ENCODE results near the gene PEAK3. TPM values are rescaled to one million over a fixed set of nuclear protein-coding genes. Genes with fewer than 3 reads are reported as not detected.
A peak's percentile ranks its signal among the peaks of the same experiment; 100 is the strongest.

Gene PEAK3
- total RNA-seq, 2 experiments from 2014 or later = 0.16 to 0.34 TPM

DNA sequence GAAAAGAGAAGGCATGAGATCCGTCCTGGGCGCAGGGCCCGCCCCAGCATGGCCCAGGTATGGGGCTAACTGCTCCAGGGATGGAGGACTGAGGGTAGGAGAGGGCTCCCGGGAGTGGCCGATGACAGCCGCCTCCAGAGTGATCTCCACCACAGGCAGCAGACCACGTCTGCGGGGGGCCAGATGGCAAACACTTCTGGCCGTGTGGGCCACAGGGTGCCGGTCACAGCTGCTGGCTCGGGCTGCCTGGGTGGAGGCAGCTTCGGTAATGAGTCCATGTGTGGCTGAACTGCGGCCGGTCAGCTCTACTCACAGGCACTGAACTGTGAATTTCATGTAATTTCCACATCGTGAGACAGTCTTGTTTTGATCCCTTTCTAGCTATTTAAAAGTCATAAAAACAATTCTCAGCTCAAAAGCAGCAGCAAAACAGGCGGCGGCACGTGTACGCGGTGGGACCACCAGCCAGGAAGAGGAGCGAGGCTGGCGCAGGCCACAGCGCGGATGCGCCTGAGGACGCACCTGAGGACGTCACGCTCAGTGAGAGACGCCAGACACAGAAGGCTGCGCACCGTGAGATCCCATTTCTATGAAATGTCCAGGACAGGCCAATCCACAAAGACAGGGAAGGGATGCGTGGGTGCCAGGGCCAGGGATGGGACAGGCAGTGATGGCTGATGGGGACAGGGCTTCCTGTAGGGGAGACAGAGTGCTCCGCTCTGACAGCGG lies 42.4 kb upstream of the PEAK3 start:
- POLR2A ChIA-PET = interaction anchor here (0.8 kb wide), 1 partner anchor 14 kb away, joined by 3 read pairs; no protein-coding TSS in a partner anchor
- H3K4me3 Mint-ChIP-seq = no peak overlapping the region
- ATAC-seq (no peak), DNase-seq (no peak)
- H3K27me3 Mint-ChIP-seq (ENCODE audit: low read depth) = no peaks in the 10 kb centered on the region
- H3K4me1 Mint-ChIP-seq (ENCODE audit: low read depth) = peaks cover 37% of the 10 kb centered on the region
- CTCF ChIA-PET = no interaction called here
- no peak overlapping the region for H3K27ac Mint-ChIP-seq
- H3K9me3 Mint-ChIP-seq (ENCODE audit: insufficient read depth) = no peaks in the 10 kb centered on the region
- H3K36me3 Mint-ChIP-seq (ENCODE audit: low read depth) = peaks cover 35% of the 10 kb centered on the region

DNA sequence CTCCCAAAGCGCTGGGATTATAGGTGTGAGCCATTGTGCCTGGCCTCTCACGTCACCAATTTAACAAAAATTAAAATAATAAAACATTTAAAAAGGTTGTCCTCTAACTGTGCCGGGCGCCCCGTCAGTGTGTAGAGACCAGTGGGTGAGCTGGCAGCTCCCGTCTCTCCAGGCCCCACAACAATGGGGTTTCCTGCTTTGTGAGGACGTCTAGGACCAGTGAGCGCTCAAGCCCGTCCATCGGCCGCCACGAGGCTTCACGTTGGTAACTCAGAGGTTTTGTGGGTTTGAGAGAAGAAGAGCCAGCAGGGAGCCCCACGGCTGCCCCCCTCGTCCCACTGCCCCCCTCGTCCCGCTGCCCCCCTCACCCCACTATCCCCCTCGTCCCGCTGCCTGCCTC lies 41.7 kb upstream of the PEAK3 start:
- Mint-ChIP-seq H3K4me1 (ENCODE audit: low read depth) (peaks cover 33% of the 10 kb centered on the region), H3K27ac (no peak overlapping the region), H3K27me3 (ENCODE audit: low read depth) (no peaks in the 10 kb centered on the region), H3K9me3 (ENCODE audit: insufficient read depth) (no peaks in the 10 kb centered on the region), H3K36me3 (ENCODE audit: low read depth) (peaks cover 32% of the 10 kb centered on the region), H3K4me3 (no peak overlapping the region)
- DNase-seq = no peak
- ChIA-PET CTCF (no interaction called here), POLR2A (no interaction called here)
- no peak for ATAC-seq

DNA sequence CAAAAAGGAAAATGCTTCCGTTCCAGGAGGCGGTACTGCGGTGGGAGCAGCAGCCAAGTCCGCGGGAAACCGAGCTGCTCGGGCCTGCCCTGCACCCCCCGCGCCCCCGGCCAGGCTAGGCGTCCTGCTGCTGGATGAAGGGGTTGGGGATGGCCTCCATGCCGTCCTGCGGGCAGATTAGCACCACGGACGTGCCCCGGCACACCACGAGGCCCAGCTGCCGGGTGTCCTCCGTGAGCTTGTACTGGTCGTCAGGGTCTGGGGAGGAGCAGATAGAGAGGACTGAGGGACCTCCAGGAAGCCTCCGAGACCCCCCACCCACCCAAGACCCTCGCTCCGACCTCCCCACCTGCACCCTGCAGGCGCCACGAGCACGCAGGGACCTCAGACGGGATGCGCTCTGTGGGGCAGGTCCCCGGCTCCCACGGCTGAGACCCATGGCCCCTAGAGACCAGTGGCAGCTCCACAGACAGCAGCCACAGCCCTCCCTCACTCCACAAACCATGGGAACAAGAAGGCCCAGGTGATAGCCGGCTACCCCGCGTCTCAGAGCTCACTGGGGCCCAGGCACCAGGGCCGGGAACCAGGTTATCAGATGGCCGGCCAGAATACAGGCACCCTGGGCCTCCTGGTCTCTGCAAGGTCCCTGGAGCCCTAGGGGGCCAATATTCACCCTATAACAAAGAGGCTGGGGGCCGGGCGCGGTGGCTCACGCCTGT lies 39.7 kb upstream of the PEAK3 start:
- Mint-ChIP-seq H3K9me3 (ENCODE audit: insufficient read depth) (no peaks in the 10 kb centered on the region), H3K27ac (no peak overlapping the region), H3K4me3 (no peak overlapping the region), H3K36me3 (ENCODE audit: low read depth) (peaks cover 22% of the 10 kb centered on the region), H3K4me1 (ENCODE audit: low read depth) (peaks cover 22% of the 10 kb centered on the region), H3K27me3 (ENCODE audit: low read depth) (no peaks in the 10 kb centered on the region)
- ChIA-PET POLR2A (interaction anchor here (0.6 kb wide), 1 partner anchor 83 kb away, joined by 3 read pairs; no protein-coding TSS in a partner anchor), CTCF (no interaction called here)
- DNase-seq = no peak
- ATAC-seq = no peak

DNA sequence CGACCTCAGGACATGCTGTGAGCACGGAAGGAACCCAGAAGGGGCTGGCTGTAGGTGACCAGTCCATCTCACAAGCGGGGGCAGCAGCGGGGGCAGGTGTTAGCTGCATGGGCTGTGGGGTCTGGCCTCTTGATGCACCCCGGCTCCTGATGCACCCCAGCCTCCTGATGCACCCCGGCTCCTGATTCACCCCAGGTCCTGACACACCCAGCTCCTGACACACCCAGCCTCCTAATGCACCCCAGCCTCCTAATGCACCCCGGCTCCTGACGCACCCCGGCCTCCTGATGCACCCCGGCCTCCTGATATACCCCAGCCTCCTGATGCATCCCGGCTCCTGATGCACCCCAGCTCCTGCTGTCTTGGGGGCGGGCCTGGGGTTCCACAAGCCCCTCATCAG lies 39.0 kb upstream of the PEAK3 start:
- no peaks in the 10 kb centered on the region for H3K9me3 Mint-ChIP-seq (ENCODE audit: insufficient read depth)
- DNase-seq (no peak), ATAC-seq (no peak)
- CTCF ChIA-PET = no interaction called here
- H3K4me1 Mint-ChIP-seq (ENCODE audit: low read depth) = peaks cover 14% of the 10 kb centered on the region
- H3K36me3 Mint-ChIP-seq (ENCODE audit: low read depth) = peaks cover 15% of the 10 kb centered on the region
- no peaks in the 10 kb centered on the region for H3K27me3 Mint-ChIP-seq (ENCODE audit: low read depth)
- H3K4me3 Mint-ChIP-seq = no peak overlapping the region
- no peak overlapping the region for H3K27ac Mint-ChIP-seq
- POLR2A ChIA-PET = interaction anchor here (0.6 kb wide), 1 partner anchor 108 kb away, joined by 3 read pairs; no protein-coding TSS in a partner anchor

DNA sequence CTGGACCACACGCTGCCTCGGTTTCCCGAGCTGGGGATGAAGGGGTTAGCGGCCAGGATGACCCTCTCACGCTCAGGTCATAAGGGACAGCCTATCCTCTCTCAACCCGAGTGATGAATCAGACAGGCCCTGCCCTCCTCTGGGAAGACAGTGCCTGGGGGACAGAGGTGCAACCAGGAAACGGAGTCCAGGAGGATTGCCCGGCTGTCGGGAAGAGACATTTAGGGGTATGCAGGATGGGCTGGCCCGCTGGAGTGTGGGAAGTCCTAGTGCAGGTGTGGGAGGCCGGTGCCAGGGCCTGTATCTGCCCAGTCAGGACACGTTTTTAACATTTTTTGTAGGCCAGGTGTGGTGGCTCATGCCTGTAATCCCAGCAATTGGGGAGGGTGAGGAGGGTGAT lies 38.1 kb upstream of the PEAK3 start:
- Mint-ChIP-seq H3K4me3 (no peak overlapping the region), H3K27me3 (ENCODE audit: low read depth) (peaks cover 3% of the 10 kb centered on the region), H3K27ac (no peak overlapping the region), H3K36me3 (ENCODE audit: low read depth) (peaks cover 8% of the 10 kb centered on the region), H3K9me3 (ENCODE audit: insufficient read depth) (peaks cover 2% of the 10 kb centered on the region), H3K4me1 (ENCODE audit: low read depth) (peaks cover 6% of the 10 kb centered on the region)
- ATAC-seq (no peak), DNase-seq (no peak)
- ChIA-PET CTCF (no interaction called here), POLR2A (no interaction called here)

DNA sequence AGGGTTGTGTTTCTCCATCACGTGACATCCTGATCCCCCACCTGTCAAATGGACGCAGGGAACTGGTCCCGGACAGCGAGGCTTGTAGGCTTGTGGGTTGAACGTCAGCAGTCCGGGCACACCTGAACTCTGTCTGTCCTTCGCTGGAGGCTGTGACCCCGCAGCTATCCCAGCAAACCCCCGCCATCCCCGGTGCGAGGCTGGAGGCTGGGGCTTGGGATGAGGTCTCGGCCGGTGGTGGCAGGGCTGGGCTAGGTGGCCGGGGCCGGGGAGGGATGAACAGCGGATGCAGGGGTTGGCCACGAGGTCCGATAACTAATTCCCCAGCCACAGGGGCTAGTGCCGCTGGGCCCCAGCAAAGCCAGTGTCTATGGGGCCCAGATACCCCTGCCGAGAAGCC lies 37.6 kb upstream of the PEAK3 start:
- ATAC-seq (no peak), DNase-seq (no peak)
- Mint-ChIP-seq H3K27ac (no peak overlapping the region), H3K36me3 (ENCODE audit: low read depth) (peaks cover 11% of the 10 kb centered on the region), H3K4me3 (no peak overlapping the region), H3K9me3 (ENCODE audit: insufficient read depth) (peaks cover 7% of the 10 kb centered on the region), H3K4me1 (ENCODE audit: low read depth) (peaks cover 3% of the 10 kb centered on the region), H3K27me3 (ENCODE audit: low read depth) (peaks cover 7% of the 10 kb centered on the region)
- POLR2A ChIA-PET = no interaction called here
- CTCF ChIA-PET = interaction anchor here (1.0 kb wide), 1 partner anchor 25 kb away, joined by 3 read pairs; no protein-coding TSS in a partner anchor

DNA sequence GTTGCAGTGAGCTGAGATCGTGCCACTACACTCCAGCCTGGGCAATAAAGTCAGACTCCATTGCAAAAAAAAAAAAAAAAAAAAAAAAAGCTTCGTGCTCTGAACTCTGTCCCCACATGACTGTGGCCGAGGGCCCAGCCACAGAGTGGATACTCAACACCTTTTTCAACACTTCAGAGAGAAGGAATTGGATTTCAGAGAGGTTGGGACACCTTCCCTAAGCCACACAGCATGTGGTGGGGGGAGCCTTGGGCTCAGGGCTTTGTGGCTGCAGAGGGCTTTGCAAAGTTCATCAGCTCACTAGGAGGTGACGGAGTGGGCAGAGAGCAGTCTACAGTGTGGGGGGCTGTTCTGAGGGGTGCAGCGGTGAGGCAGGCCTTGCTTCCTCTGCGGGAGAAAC lies 36.9 kb upstream of the PEAK3 start:
- Mint-ChIP-seq H3K27me3 (ENCODE audit: low read depth) (peaks cover 7% of the 10 kb centered on the region), H3K4me3 (no peak overlapping the region), H3K9me3 (ENCODE audit: insufficient read depth) (peaks cover 11% of the 10 kb centered on the region), H3K36me3 (ENCODE audit: low read depth) (peaks cover 5% of the 10 kb centered on the region), H3K27ac (no peak overlapping the region), H3K4me1 (ENCODE audit: low read depth) (no peaks in the 10 kb centered on the region)
- POLR2A ChIA-PET = no interaction called here
- DNase-seq (no peak), ATAC-seq (no peak)
- CTCF ChIA-PET = interaction anchor here (0.9 to 1.0 kb wide), 2 partner anchors 24 to 79 kb away, joined by 3 read pairs; no protein-coding TSS in a partner anchor

DNA sequence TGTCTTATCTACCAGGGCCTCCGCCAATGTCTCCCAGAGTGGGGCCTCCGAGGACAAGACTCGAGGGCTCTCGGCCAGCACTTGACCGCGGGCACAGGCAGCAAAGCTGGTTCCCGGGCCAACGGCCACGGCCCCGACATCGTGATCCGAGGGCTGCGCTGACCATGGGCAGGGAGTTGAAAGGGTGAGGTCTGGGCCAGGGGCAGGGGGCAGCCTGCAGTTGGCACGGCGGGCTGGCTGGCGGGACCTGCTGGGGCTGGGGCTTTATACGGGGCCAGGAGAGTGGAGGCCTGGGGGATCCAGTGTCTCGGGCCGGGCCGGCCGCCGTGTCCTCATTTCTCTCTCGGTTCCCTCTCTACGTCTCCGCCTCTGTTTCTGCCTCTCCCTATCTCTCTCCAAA lies 35.8 kb upstream of the PEAK3 start:
- Mint-ChIP-seq H3K4me3 (no peak overlapping the region), H3K27ac (no peak overlapping the region), H3K36me3 (ENCODE audit: low read depth) (peaks cover 4% of the 10 kb centered on the region), H3K4me1 (ENCODE audit: low read depth) (no peaks in the 10 kb centered on the region), H3K27me3 (ENCODE audit: low read depth) (peaks cover 10% of the 10 kb centered on the region), H3K9me3 (ENCODE audit: insufficient read depth) (peaks cover 17% of the 10 kb centered on the region)
- ATAC-seq (no peak), DNase-seq (no peak)
- POLR2A ChIA-PET = no interaction called here
- CTCF ChIA-PET = no interaction called here

DNA sequence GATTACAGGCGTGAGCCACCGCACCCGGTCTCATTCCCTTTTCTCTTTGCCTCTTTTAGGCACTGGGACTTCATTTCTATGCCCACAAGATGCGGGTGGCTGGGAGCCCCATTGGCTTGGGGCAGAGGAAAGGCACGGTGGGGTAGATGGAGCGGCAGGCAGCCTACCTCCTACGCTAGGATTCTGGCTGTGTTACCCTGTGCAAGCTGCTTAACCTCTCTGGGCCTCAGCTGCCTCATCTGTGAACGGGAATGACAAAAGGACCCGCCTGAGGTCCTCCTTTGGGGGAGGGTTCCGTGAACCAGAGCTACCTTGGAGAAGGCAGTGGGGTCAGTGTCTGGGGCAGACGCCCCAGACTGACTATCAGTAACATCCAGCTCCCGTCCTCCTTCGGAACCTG lies 35.3 kb upstream of the PEAK3 start:
- POLR2A ChIA-PET = interaction anchor here (0.7 kb wide), 1 partner anchor 10 kb away, joined by 3 read pairs; no protein-coding TSS in a partner anchor
- peaks cover 17% of the 10 kb centered on the region for H3K9me3 Mint-ChIP-seq (ENCODE audit: insufficient read depth)

DNA sequence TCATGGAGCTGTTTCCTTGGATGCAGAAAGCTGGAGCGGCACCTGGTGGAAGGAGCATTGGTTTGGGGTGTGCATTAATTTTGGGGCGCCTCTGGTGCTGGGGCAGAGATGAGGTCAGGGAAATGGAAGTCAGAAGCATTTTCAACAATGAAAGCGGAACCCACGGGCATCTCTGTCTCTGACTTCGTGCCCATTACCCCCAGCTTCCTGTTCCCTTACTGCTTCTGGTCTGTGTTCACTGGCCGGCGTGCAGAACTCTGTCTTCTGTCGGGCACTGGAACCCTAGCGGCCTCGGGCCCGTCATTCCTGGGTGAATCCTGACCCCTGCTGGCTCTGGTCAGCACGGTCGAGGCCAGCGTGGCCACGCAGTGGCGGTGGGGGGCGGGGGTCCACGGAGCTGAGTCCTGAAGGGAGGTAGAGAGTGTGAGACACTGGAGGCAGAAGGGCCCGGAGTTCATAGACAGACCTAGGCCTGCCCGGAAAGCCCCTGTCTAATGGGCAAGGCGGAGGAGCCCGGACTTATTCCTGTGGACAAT lies 33.9 kb upstream of the PEAK3 start:
- peak; percentile 37 for DNase-seq
- no peak overlapping the region for H3K4me3 Mint-ChIP-seq
- CTCF ChIA-PET = interaction anchor here (1.1 to 2.3 kb wide), 3 partner anchors 18 to 160 kb away, joined by 3 to 5 read pairs (median 4); no protein-coding TSS in a partner anchor
- POLR2A ChIA-PET = interaction anchor here (0.9 kb wide), 1 partner anchor 12 kb away, joined by 5 read pairs; the partner anchor contains the start of gene LSM7
- H3K4me1 Mint-ChIP-seq (ENCODE audit: low read depth) = no peaks in the 10 kb centered on the region
- no peak for ATAC-seq
- peaks cover 13% of the 10 kb centered on the region for H3K27me3 Mint-ChIP-seq (ENCODE audit: low read depth)
- H3K36me3 Mint-ChIP-seq (ENCODE audit: low read depth) = peaks cover 4% of the 10 kb centered on the region
- no peak overlapping the region for H3K27ac Mint-ChIP-seq
- H3K9me3 Mint-ChIP-seq (ENCODE audit: insufficient read depth) = peaks cover 17% of the 10 kb centered on the region

More for the DNA sequence above, 35.3 kb upstream of the PEAK3 start:
- ATAC-seq (no peak), DNase-seq (no peak)
- Mint-ChIP-seq H3K27ac (no peak overlapping the region), H3K4me3 (no peak overlapping the region), H3K36me3 (ENCODE audit: low read depth) (peaks cover 4% of the 10 kb centered on the region), H3K27me3 (ENCODE audit: low read depth) (peaks cover 11% of the 10 kb centered on the region), H3K4me1 (ENCODE audit: low read depth) (no peaks in the 10 kb centered on the region)
- CTCF ChIA-PET = interaction anchor here (1.1 kb wide), 1 partner anchor 20 kb away, joined by 3 read pairs; no protein-coding TSS in a partner anchor

DNA sequence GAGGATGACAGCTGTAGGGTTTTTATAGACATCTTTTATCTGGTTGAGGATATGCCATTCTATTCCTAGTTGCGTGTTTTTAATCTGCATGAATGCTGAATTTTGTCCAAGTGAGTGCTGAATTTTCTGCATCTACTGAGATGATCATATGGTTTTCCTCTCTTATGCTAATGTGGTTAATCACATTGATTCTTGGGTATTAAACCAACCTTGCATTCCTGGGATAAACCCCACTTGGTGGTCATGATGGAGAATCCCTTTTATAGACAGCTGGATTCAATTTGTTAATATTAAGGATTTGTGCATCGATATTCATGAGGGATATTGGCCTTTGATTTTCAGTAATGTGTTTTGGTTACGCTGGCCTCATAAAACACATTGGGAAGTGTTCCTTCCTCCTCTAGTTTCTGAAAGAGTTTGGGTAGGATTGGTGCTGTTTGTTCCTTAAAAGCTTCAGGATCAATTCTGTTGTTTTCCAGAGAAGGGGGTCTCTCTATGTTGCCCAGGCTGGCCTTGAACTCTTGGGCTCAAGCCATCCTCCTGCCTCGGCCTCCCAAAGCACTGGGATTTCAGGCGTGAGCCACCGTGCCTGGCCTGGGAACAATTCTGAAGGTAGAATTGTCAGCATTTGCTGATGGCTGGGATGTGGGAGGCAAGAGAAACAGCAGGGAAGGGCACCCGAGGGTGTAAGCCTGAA lies 33.3 kb upstream of the PEAK3 start:
- DNase-seq = no peak
- ChIA-PET CTCF (interaction anchor here (1.2 to 2.3 kb wide), 3 partner anchors 40 to 159 kb away, joined by 3 to 5 read pairs (median 4); no protein-coding TSS in a partner anchor), POLR2A (interaction anchor here (0.9 kb wide), 1 partner anchor 13 kb away, joined by 5 read pairs; the partner anchor contains the start of gene LSM7)
- Mint-ChIP-seq H3K9me3 (ENCODE audit: insufficient read depth) (peaks cover 17% of the 10 kb centered on the region), H3K4me3 (no peak overlapping the region), H3K4me1 (ENCODE audit: low read depth) (no peaks in the 10 kb centered on the region), H3K27ac (no peak overlapping the region), H3K27me3 (ENCODE audit: low read depth) (peaks cover 13% of the 10 kb centered on the region), H3K36me3 (ENCODE audit: low read depth) (peaks cover 4% of the 10 kb centered on the region)
- no peak for ATAC-seq

Data from activated CD8-positive, alpha-beta T cell treated with anti-CD3 and anti-CD28 coated beads, Interleukin-2, amount 10 ng/mL, durations not matched to agents 7 days and 5 days (primary cell).